NCI-H1694 treated with DMSO at 0.1 percent for 48 hours (cell line): ENCODE measurements around the gene CMSS1.

Experiments
- DNase-seq: peaks from one replicate; lab custom pipeline; 2025; lab: John Stamatoyannopoulos, UW

The CMSS1 gene

GRCh38 chr3:99854756-99855298 lies 37.2 kb downstream of the CMSS1 start:
- DNase-seq: no peak

DNA sequence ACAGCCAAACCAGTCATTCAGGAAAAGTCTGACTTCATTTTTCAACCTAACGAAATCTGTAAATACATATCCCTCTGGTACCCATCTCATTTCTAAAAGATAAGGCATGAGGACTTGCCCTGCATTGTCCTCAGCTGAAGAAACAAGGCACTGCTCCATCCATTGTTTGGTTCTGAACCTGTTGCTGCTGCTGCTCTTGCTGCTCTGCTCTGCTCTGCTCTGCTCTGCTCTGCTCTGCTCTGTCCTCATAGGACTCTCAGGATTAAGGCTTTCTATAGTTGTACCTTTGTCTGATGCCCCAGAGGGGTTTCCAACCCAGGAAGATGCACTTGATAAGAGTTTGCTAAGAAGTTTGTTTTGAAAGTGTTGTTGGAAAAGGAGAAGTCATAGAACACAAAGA lies 38.2 kb downstream of the CMSS1 start:
- no peak for DNase-seq

DNA sequence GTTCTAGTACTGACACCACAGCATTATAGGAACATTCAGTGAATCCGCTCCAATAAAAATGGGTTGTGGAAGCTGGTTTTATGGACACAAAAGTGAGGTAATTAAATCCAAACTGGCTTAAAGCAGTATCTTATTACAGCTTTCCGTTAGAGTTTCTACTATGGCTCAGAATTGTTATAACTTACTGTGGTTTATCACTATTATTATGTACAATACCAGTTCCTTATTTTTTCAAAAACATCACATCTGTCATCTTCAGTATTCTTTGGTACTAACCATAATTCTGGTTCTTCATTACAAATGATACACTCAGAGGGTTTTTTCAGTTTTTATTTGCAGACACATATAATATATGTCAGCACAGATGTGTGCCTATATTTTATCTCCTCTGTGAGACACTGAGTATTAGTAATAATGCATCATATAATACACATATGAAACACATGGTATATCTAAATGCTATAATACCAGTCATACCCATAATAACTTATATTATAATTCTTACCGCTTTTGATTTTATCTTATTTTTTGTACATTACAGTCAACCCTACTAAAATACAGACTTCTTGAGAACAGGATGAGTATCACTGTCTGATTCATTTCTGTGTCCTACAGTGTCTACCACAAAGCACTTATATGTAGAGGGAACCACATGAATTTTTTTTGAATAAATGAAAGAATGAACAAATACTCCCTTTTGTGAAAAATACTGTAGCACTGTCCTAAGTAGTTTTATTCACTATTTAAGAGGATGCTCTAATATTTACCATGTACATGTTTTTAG lies 39.0 kb downstream of the CMSS1 start:
- no peak for DNase-seq

- no peak for DNase-seq
Observed at GRCh38 chr3:99857278-99857677, 39.6 kb downstream of the CMSS1 start.

DNA sequence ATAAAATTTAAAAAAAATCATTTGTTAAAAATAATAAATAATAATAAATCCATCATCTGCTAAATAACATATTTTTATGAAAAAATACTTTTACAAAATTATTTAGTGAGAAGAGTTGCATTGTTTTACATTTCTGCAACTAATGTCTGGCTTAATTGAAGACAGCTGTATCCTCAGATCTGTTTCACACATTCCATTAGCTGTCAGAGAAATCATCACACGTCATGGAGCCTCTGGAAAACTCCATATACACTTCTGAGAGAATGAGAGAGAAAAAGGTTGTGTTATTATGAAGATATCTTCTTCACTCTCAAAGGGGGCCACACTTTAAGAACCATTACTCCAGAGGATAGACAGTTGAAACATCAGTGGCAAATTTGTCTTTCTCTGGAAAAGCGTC lies 40.8 kb downstream of the CMSS1 start:
- DNase-seq: no peak

GRCh38 chr3:99859825-99860224 lies 42.2 kb downstream of the CMSS1 start:
- DNase-seq: no peak

- no peak for DNase-seq
Observed at GRCh38 chr3:99861216-99861615, 43.6 kb downstream of the CMSS1 start.

DNA sequence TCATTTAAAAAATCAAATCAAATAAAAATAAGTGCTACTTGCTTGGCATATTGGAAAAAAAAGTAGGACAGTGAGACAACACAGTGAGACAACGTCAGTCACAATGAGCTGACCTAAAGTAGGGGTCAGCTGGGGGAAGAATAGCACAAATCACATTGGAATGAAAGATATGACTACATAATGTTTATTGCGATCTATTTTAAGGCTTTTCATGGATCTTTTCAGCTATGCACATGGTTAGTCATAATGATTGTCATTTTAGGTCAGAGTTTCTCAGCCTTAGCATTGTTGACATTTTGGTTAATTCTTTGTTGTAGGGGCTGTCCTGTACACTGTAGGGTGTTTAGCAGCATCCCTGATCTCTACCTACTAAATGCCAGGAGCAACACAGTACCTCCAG lies 44.5 kb downstream of the CMSS1 start:
- DNase-seq: no peak

DNA sequence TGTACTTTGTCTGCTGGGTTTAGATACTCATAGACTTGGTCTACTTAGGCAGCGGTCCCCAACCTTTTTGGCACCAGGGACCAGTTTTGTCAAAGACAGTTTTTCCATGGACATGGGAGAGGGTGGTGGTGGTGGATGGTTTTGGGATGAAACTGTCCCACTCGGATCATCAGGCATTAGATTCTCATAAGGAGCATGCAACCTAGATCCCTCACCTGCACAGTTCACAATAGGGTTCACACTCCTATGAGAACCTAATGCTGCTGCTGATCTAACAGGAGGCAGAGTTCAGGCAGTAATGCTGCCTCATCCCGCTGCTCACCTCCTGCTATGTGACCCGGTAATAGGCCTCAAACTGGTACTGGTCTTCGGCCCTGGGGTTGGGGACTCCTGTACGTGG lies 45.3 kb downstream of the CMSS1 start:
- no peak for DNase-seq

DNA sequence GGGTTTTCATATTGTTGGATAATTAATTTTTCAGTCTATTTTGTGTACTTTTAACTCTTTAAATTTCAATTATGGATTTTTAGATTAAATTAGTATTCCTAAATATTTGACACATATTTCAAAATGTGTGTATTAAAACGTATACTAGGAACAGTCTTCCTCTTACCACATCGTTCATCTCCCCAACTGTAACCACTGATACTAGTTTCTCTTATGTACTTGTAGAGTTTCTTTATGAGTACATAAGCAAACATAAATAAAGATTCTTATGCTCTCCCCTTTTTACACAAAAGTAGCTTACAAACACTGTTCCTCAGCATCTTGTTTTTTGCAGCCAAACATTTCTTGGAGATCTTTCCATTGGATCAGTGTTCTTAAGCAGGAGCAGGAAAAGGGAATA lies 45.9 kb downstream of the CMSS1 start:
- no peak for DNase-seq

GRCh38 chr3:99864289-99864688 lies 46.6 kb downstream of the CMSS1 start:
- DNase-seq: no peak

GRCh38 chr3:99865321-99865720 lies 47.7 kb downstream of the CMSS1 start:
- DNase-seq: no peak

DNA sequence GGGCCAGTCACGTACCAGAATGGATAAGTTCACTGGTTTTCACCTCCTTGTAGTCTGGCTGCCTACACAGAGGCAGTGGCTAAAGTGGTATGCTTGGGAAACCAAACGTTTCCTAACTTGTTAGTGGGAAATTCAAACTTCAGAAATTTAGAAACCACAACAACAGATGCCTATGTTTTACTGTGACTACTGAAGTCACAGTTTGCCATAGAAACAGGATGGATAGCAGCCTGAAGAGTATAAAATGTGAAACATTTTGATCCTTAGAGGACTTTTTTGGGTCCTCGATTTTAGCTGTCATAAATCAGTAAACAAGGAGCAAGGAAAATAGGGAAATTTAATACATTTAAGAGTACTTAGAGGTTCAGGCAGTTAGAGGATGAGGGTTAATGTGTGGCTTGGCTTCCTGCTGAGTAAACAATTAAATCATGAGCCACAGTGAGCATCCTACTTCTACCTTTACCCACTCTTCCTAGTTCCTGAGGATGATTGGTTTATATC lies 48.6 kb downstream of the CMSS1 start:
- no peak for DNase-seq

GRCh38 chr3:99867594-99868310 lies 50.1 kb downstream of the CMSS1 start:
- DNase-seq: no peak

GRCh38 chr3:99868311-99868646 lies 50.6 kb downstream of the CMSS1 start:
- DNase-seq: no peak

DNA sequence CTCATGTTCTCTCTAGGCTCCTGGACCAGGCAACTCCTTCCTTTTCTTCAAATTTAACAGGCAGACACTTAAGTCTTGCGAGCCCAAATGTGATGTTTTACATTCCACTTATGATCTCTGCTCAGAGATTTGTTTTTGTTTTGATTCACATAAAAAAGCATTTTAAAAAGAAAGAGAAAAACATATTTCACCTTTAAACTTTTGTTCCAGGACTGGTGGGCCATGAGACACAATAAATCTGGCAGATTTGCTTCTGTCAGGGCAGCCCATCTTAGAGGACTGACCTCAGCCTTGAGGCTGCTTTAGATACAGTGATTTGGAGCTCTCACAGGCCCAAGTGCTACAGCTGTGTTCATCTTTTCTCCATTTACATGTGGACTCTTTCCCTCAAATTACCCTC lies 52.0 kb downstream of the CMSS1 start:
- DNase-seq: no peak

GRCh38 chr3:99870712-99871111 lies 53.0 kb downstream of the CMSS1 start:
- DNase-seq: no peak

GRCh38 chr3:99871231-99872045 lies 53.8 kb downstream of the CMSS1 start:
- DNase-seq: no peak

DNA sequence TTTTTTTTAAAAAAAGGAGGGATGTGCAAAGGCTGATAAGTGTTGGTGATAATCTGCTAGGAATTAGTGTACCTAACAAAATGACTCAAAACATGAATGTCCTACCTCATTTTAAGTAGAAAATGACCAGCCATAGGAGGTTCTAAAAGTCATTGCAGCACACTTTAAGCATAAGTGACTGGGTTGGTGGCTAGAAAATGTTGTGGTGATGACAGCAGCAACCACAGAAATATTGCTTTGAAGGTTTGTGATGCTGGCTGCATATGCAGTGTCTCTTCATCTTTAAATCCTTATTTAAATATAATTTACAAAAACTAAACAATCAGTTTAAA lies 55.2 kb downstream of the CMSS1 start:
- no peak for DNase-seq

DNA sequence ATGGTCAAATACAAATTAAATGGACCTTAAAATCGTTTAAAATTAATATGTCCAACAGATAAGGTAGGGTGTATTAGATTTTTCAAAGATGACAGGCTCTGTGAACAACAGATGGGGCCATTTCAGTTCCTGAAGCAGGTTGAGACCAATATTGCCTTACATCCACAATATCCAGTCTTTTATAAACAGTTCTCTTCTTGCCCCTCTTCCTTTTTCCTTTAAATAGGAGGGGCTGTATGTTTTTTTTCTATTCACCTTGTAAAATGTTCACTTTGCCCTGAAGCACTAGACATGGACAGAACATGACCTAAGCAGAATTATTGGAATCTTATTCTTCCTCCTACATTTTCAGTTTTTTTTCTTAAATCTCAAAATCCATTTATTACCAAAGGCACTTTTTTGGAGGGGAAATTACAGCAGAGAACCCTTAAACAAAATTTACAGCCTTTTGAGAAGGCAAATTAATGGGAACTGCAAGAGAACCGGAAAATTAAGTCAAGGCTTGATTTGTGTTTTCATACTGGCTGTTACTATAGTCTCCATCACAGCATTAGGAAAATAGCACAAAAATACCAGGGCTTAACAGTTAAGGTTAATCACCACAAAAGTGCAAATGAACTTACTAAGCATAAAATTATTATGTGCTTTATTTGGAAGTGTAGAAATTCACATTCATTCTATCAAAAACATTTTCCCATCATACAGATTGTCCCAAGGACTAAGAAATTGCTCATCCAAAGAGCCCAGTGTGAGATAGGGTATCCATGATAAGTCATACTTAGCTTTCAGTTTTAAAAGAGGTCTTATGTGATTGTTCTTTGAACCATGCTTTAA lies 55.8 kb downstream of the CMSS1 start:
- no peak for DNase-seq

- no peak for DNase-seq
Observed at GRCh38 chr3:99874237-99875002, 56.8 kb downstream of the CMSS1 start.
